ENCODE data around the gene CERK.

DNA sequence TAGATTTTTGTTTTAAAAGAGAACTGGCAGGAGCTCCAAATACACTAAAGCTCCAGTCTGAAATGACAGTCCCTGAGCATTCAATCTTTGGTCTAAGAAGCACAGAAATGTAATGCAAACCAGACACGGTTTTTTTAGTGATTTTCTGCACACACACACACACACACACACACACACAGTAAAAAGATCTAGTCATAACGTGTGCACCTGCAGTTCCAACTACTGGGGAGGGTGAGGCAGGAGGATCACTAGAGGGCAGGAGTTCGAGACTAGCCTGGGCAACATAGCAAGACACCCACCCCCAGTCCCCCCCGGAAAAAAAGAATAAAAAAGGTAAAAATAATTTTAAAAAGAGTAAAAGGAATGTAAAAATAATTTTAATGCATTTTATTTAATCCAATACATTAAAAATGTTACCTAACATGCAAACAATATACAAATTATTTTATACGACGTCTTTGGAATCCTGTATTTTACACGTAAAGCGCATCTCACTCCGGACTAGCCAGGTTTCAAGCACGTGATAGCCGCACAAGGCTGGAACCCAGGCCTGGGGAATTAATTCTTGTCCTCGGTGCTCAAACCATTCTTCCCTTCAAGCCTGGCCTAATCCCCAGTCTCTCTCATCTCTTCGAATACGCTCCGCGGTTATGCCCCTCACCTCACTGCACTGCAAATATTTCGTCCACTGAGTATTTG, 23.6 kb upstream of the CERK start:
- TF ChIP-seq CTCF (IDR thresholded peaks at IDR 0.05) (no peak), SP1 (CRISPR knock-in tag; conservative IDR thresholded peaks at IDR 0.05) (no peak), NR2C2 (CRISPR knock-in tag; IDR thresholded peaks at IDR 0.05) (no peak), ZBTB43 (CRISPR knock-in tag; IDR thresholded peaks at IDR 0.05) (no peak), FOXP4 (CRISPR knock-in tag; IDR thresholded peaks at IDR 0.05) (no peak), ATF6 (CRISPR knock-in tag; IDR thresholded peaks at IDR 0.05) (no peak), NR3C1 (CRISPR knock-in tag; conservative IDR thresholded peaks at IDR 0.05; ENCODE audit: low read depth) (no peak)
- TF ChIP-seq, protein P1, sequence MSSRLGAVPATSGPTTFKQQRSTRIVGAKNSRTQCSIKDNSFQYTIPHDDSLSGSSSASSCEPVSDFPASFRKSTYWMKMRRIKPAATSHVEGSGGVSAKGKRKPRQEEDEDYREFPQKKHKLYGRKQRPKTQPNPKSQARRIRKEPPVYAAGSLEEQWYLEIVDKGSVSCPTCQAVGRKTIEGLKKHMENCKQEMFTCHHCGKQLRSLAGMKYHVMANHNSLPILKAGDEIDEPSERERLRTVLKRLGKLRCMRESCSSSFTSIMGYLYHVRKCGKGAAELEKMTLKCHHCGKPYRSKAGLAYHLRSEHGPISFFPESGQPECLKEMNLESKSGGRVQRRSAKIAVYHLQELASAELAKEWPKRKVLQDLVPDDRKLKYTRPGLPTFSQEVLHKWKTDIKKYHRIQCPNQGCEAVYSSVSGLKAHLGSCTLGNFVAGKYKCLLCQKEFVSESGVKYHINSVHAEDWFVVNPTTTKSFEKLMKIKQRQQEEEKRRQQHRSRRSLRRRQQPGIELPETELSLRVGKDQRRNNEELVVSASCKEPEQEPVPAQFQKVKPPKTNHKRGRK (CRISPR knock-in tag; IDR thresholded peaks at IDR 0.05; ENCODE audit: borderline replicate concordance): no peak
- TF ChIP-seq, protein P2, sequence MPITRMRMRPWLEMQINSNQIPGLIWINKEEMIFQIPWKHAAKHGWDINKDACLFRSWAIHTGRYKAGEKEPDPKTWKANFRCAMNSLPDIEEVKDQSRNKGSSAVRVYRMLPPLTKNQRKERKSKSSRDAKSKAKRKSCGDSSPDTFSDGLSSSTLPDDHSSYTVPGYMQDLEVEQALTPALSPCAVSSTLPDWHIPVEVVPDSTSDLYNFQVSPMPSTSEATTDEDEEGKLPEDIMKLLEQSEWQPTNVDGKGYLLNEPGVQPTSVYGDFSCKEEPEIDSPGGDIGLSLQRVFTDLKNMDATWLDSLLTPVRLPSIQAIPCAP (CRISPR knock-in tag; IDR thresholded peaks at IDR 0.05): no peak
- TF ChIP-seq, protein P3, sequence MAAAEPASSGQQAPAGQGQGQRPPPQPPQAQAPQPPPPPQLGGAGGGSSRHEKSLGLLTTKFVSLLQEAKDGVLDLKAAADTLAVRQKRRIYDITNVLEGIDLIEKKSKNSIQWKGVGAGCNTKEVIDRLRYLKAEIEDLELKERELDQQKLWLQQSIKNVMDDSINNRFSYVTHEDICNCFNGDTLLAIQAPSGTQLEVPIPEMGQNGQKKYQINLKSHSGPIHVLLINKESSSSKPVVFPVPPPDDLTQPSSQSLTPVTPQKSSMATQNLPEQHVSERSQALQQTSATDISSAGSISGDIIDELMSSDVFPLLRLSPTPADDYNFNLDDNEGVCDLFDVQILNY (CRISPR knock-in tag; IDR thresholded peaks at IDR 0.05): no peak

All from WTC11 (cell line).